GM12864 (cell line): ENCODE data around the gene OPN4.

Experiments
- DNase-seq: peaks from one replicate; pipeline ENCODE4 v3.0.0-alpha.2; 2011; ENCODE audit warnings: low read depth
- H3K4me3 ChIP-seq: 2 replicates; pipeline ENCODE4 v1.5.1; 2011; ENCODE audit warnings: mild to moderate bottlenecking, low read depth, low read length, control low read depth
- CTCF ChIP-seq: IDR thresholded peaks from 2 replicates; pipeline ENCODE4 v1.5.1; 2011; ENCODE audit warnings: low read depth, mild to moderate bottlenecking, moderate library complexity, low read length, control low read depth, inconsistent platforms; ENCODE audit errors: missing control alignments

The OPN4 gene

GRCh38 chr10:86658751-86659150, 4.4 kb downstream of the OPN4 start:
- no peak overlapping the region for H3K4me3 ChIP-seq
- no peak for TF ChIP-seq CTCF
- no peak for DNase-seq

GRCh38 chr10:86659161-86659691, 4.9 kb downstream of the OPN4 start:
- H3K4me3 ChIP-seq: no peak overlapping the region
- no peak for TF ChIP-seq CTCF
- no peak for DNase-seq

GRCh38 chr10:86659721-86660453, 5.5 kb downstream of the OPN4 start:
- DNase-seq: no peak
- H3K4me3 ChIP-seq: no peak overlapping the region
- no peak for TF ChIP-seq CTCF

- TF ChIP-seq CTCF: no peak
- no peak overlapping the region for H3K4me3 ChIP-seq
- DNase-seq: no peak
Measured at GRCh38 chr10:86661161-86662025, 7.0 kb downstream of the OPN4 start.

- DNase-seq: no peak
- H3K4me3 ChIP-seq: no peak overlapping the region
- no peak for TF ChIP-seq CTCF
Measured at GRCh38 chr10:86662186-86663045, 8.1 kb downstream of the OPN4 start.

- no peak overlapping the region for H3K4me3 ChIP-seq
- no peak for DNase-seq
- no peak for TF ChIP-seq CTCF
Measured at GRCh38 chr10:86663046-86663345, 8.6 kb downstream of the OPN4 start.
